Frontal cortex (tissue), 4 donors: ENCODE measurements around the gene TOP2A. TPM values are rescaled to one million over a fixed set of nuclear protein-coding genes. Genes with fewer than 3 reads are reported as not detected.

Source experiments
- DNase-seq, 2 donors: peaks; one replicate each; pipeline ENCODE4 v3.0.0; 2012; ENCODE audit warnings: low spot score in 2 of 2
- FAIRE-seq: peaks from 2 replicates; lab custom pipeline; 2012; peaks lifted over from hg19 to GRCh38; lab: Jason Lieb, UNC
- total RNA-seq: library from RNA; depleted of rRNA; stranded (reverse); fragments of >200 nt; gene quantifications from one replicate; pipeline ENCODE4 v1.2.3, GENCODE V29; 2014
- donor health status: control.
- donor health status: control.
- donor health status: control.

Gene TOP2A
- total RNA-seq, 1 donor from 2014 or later: 19.6 TPM

- DNase-seq (no peak), FAIRE-seq (no peak)
Observed at GRCh38 chr17:40454613-40454995, 36.9 kb upstream of the TOP2A start.

GRCh38 chr17:40453881-40454612 lies 36.4 kb upstream of the TOP2A start:
- no peak for FAIRE-seq
- DNase-seq: no peak

GRCh38 chr17:40452921-40453378 lies 35.3 kb upstream of the TOP2A start:
- DNase-seq: no peak
- no peak for FAIRE-seq

- FAIRE-seq (no peak), DNase-seq (no peak)
Observed at GRCh38 chr17:40452216-40452787, 34.6 kb upstream of the TOP2A start.

- DNase-seq (no peak), FAIRE-seq (no peak)
Observed at GRCh38 chr17:40451420-40451819, 33.7 kb upstream of the TOP2A start.

- DNase-seq (no peak), FAIRE-seq (no peak)
Observed at GRCh38 chr17:40450175-40450574, 32.5 kb upstream of the TOP2A start.

GRCh38 chr17:40448639-40449261 lies 31.1 kb upstream of the TOP2A start:
- no peak for DNase-seq
- FAIRE-seq: no peak

GRCh38 chr17:40448213-40448638 lies 30.5 kb upstream of the TOP2A start:
- no peak for FAIRE-seq
- no peak for DNase-seq

- DNase-seq (no peak), FAIRE-seq (no peak)
Observed at GRCh38 chr17:40447806-40448205, 30.1 kb upstream of the TOP2A start.

- DNase-seq: no peak
- no peak for FAIRE-seq
Observed at GRCh38 chr17:40447148-40447644, 29.5 kb upstream of the TOP2A start.

GRCh38 chr17:40445751-40446468 lies 28.2 kb upstream of the TOP2A start:
- DNase-seq (no peak), FAIRE-seq (no peak)

GRCh38 chr17:40443988-40444899 lies 26.5 kb upstream of the TOP2A start:
- DNase-seq (no peak), FAIRE-seq (no peak)

GRCh38 chr17:40443196-40443987 lies 25.7 kb upstream of the TOP2A start, which contains the start of gene IGFBP4:
Gene IGFBP4 (plus strand): TSS chr17:40443450. CDS start chr17:40443736, 286 bp downstream.
- no peak for FAIRE-seq
- peak; percentile 76 to 78 for DNase-seq

- DNase-seq (no peak), FAIRE-seq (no peak)
Observed at GRCh38 chr17:40442392-40443195, 24.9 kb upstream of the TOP2A start.

- FAIRE-seq (no peak), DNase-seq (no peak)
Observed at GRCh38 chr17:40440166-40440565, 22.5 kb upstream of the TOP2A start.

GRCh38 chr17:40437095-40437732 lies 19.5 kb upstream of the TOP2A start:
- DNase-seq (no peak), FAIRE-seq (no peak)

GRCh38 chr17:40436636-40437035 lies 18.9 kb upstream of the TOP2A start:
- FAIRE-seq (no peak), DNase-seq (no peak)
